ENCODE results near the gene KLHL26. TPM values are rescaled to one million over a fixed set of nuclear protein-coding genes. Genes with fewer than 3 reads are reported as not detected.

Gene KLHL26
- total RNA-seq, 1 donor from 2014 or later, result 12.0 TPM

- Mint-ChIP-seq H3K4me3 (ENCODE audit: unreplicated experiment) (peak overlapping the region; percentile 46), H3K27ac (ENCODE audit: unreplicated experiment) (no peak overlapping the region), H3K4me1 (ENCODE audit: low read depth, unreplicated experiment) (peaks cover 7% of the 10 kb centered on the region), H3K27me3 (ENCODE audit: unreplicated experiment) (no peaks in the 10 kb centered on the region), H3K9me3 (ENCODE audit: unreplicated experiment) (peaks cover 10% of the 10 kb centered on the region), H3K36me3 (ENCODE audit: unreplicated experiment) (no peaks in the 10 kb centered on the region)
- DNase-seq, result no peak
- no peak for TF ChIP-seq CTCF (IDR thresholded peaks at IDR 0.05; ENCODE audit: partially characterized antibody, unreplicated experiment)
Observed at GRCh38 chr19:18626906-18627305, 9.9 kb upstream of the KLHL26 start.

- H3K27me3 Mint-ChIP-seq (ENCODE audit: unreplicated experiment), result peaks cover 7% of the 10 kb centered on the region
- no peak for DNase-seq
- H3K4me3 Mint-ChIP-seq (ENCODE audit: unreplicated experiment), result no peak overlapping the region
- no peaks in the 10 kb centered on the region for H3K36me3 Mint-ChIP-seq (ENCODE audit: unreplicated experiment)
- peaks cover 15% of the 10 kb centered on the region for H3K4me1 Mint-ChIP-seq (ENCODE audit: low read depth, unreplicated experiment)
- peaks cover 20% of the 10 kb centered on the region for H3K9me3 Mint-ChIP-seq (ENCODE audit: unreplicated experiment)
- TF ChIP-seq CTCF (IDR thresholded peaks at IDR 0.05; ENCODE audit: partially characterized antibody, unreplicated experiment), result no peak
- peak overlapping the region; percentile 46 for H3K27ac Mint-ChIP-seq (ENCODE audit: unreplicated experiment)
Observed at GRCh38 chr19:18629166-18630088, 7.4 kb upstream of the KLHL26 start.

GRCh38 chr19:18633321-18633720 lies 3.5 kb upstream of the KLHL26 start:
- peaks cover 18% of the 10 kb centered on the region for H3K27me3 Mint-ChIP-seq (ENCODE audit: unreplicated experiment)
- DNase-seq, result peak; percentile 70
- peaks cover 27% of the 10 kb centered on the region for H3K4me1 Mint-ChIP-seq (ENCODE audit: low read depth, unreplicated experiment)
- H3K4me3 Mint-ChIP-seq (ENCODE audit: unreplicated experiment), result peak overlapping the region; percentile 71
- no peak for TF ChIP-seq CTCF (IDR thresholded peaks at IDR 0.05; ENCODE audit: partially characterized antibody, unreplicated experiment)
- H3K36me3 Mint-ChIP-seq (ENCODE audit: unreplicated experiment), result no peaks in the 10 kb centered on the region
- H3K9me3 Mint-ChIP-seq (ENCODE audit: unreplicated experiment), result peaks cover 28% of the 10 kb centered on the region
- peak overlapping the region; percentile 95 for H3K27ac Mint-ChIP-seq (ENCODE audit: unreplicated experiment)

- Mint-ChIP-seq H3K36me3 (ENCODE audit: unreplicated experiment) (no peaks in the 10 kb centered on the region), H3K4me1 (ENCODE audit: low read depth, unreplicated experiment) (peaks cover 24% of the 10 kb centered on the region), H3K9me3 (ENCODE audit: unreplicated experiment) (peaks cover 24% of the 10 kb centered on the region), H3K27me3 (ENCODE audit: unreplicated experiment) (peaks cover 18% of the 10 kb centered on the region), H3K4me3 (ENCODE audit: unreplicated experiment) (peak overlapping the region; percentile 48), H3K27ac (ENCODE audit: unreplicated experiment) (peak overlapping the region; percentile 98)
- no peak for TF ChIP-seq CTCF (IDR thresholded peaks at IDR 0.05; ENCODE audit: partially characterized antibody, unreplicated experiment)
- no peak for DNase-seq
Observed at GRCh38 chr19:18634612-18635297, 2.1 kb upstream of the KLHL26 start.

- H3K27ac Mint-ChIP-seq (ENCODE audit: unreplicated experiment), result peak overlapping the region; percentile 98
- H3K4me3 Mint-ChIP-seq (ENCODE audit: unreplicated experiment), result peak overlapping the region; percentile 67
- peaks cover 20% of the 10 kb centered on the region for H3K4me1 Mint-ChIP-seq (ENCODE audit: low read depth, unreplicated experiment)
- peaks cover 20% of the 10 kb centered on the region for H3K9me3 Mint-ChIP-seq (ENCODE audit: unreplicated experiment)
- DNase-seq, result no peak
- no peak for TF ChIP-seq CTCF (IDR thresholded peaks at IDR 0.05; ENCODE audit: partially characterized antibody, unreplicated experiment)
- H3K36me3 Mint-ChIP-seq (ENCODE audit: unreplicated experiment), result no peaks in the 10 kb centered on the region
- H3K27me3 Mint-ChIP-seq (ENCODE audit: unreplicated experiment), result peaks cover 18% of the 10 kb centered on the region
Observed at GRCh38 chr19:18635831-18636182, 1.0 kb upstream of the KLHL26 start.
